ENCODE results near the gene HELZ2.

Gene HELZ2

GRCh38 chr20:63538204-63539091 is 35.6 kb downstream of the HELZ2 start:
- DNase-seq (ENCODE audit: low read depth): no peak

- DNase-seq (ENCODE audit: low read depth): peak; percentile 92
Measured at GRCh38 chr20:63537525-63538203, 36.4 kb downstream of the HELZ2 start.

- no peak for DNase-seq (ENCODE audit: low read depth)
Measured at GRCh38 chr20:63536997-63537524, 37.0 kb downstream of the HELZ2 start, which contains the start of gene PTK6. Gene PTK6 (minus strand): TSS chr20:63537376. CDS start chr20:63537314, 62 bp downstream.

- no peak for DNase-seq (ENCODE audit: low read depth)
Measured at GRCh38 chr20:63536241-63536977, 37.6 kb downstream of the HELZ2 start.

GRCh38 chr20:63534831-63535651 is 39.0 kb downstream of the HELZ2 start:
- no peak for DNase-seq (ENCODE audit: low read depth)

- no peak for DNase-seq (ENCODE audit: low read depth)
Measured at GRCh38 chr20:63534427-63534830, 39.6 kb downstream of the HELZ2 start.

GRCh38 chr20:63533871-63534393 is 40.1 kb downstream of the HELZ2 start:
- no peak for DNase-seq (ENCODE audit: low read depth)

- no peak for DNase-seq (ENCODE audit: low read depth)
Measured at GRCh38 chr20:63533388-63533787, 40.7 kb downstream of the HELZ2 start.

- DNase-seq (ENCODE audit: low read depth): no peak
Measured at GRCh38 chr20:63532449-63532971, 41.5 kb downstream of the HELZ2 start.

- no peak for DNase-seq (ENCODE audit: low read depth)
Measured at GRCh38 chr20:63531686-63532448, 42.2 kb downstream of the HELZ2 start.

GRCh38 chr20:63530788-63531160 is 43.3 kb downstream of the HELZ2 start:
- no peak for DNase-seq (ENCODE audit: low read depth)

- no peak for DNase-seq (ENCODE audit: low read depth)
Measured at GRCh38 chr20:63529861-63530787, 43.9 kb downstream of the HELZ2 start.

GRCh38 chr20:63529180-63529860 is 44.7 kb downstream of the HELZ2 start:
- no peak for DNase-seq (ENCODE audit: low read depth)

GRCh38 chr20:63527184-63527583 is 46.9 kb downstream of the HELZ2 start:
- no peak for DNase-seq (ENCODE audit: low read depth)

GRCh38 chr20:63525971-63526370 is 48.1 kb downstream of the HELZ2 start:
- no peak for DNase-seq (ENCODE audit: low read depth)

GRCh38 chr20:63525185-63525584 is 48.9 kb downstream of the HELZ2 start:
- DNase-seq (ENCODE audit: low read depth): no peak
